ENCODE measurements around the gene SYNDIG1L. TPM values are rescaled to one million over a fixed set of nuclear protein-coding genes. Genes with fewer than 3 reads are reported as not detected.
"Not testable (repeated sequence)": the region's sequence is repeated elsewhere in the genome, so short reads cannot be mapped to it uniquely, and the experiment has no call there.

Gene SYNDIG1L
- total RNA-seq, 1 experiment from 2014 or later = not detected

- Histone ChIP-seq H3K9me2 (ENCODE audit: insufficient read depth) (no peaks in the 10 kb centered on the region), H2AFZ (ENCODE audit: low read depth, low read length, poor library complexity, severe bottlenecking) (no peak overlapping the region), H4K20me1 (ENCODE audit: insufficient read depth) (no peaks in the 10 kb centered on the region), H3K79me2 (ENCODE audit: insufficient read depth, low read length) (no peaks in the 10 kb centered on the region), H3K4me1 (ENCODE audit: control insufficient read depth in 1 of 2, insufficient read depth in 2 of 2, low read length in 2 of 2) (0 out of 4 replicates have a peak, but pooled peaks cover 0 to 3% of the 10 kb centered on the region in 2 experiments), H3K36me3 (ENCODE audit: control insufficient read depth in 1 of 2, insufficient read depth in 2 of 2, low read length in 2 of 2) (no peaks in the 10 kb centered on the region), H3K27me3 (ENCODE audit: insufficient read depth, low read length) (no peaks in the 10 kb centered on the region), H3K27ac (ENCODE audit: low read depth, low read length) (no peak overlapping the region), H3K9me3 (ENCODE audit: control insufficient read depth in 1 of 2, insufficient read depth in 1 of 2, low read depth in 1 of 2, low read length in 2 of 2) (no peaks in the 10 kb centered on the region), H3K4me3 (replicated peaks in 1 of 2; ENCODE audit: low read depth in 1 of 2, low read length in 2 of 2) (no peak overlapping the region), H3K9ac (ENCODE audit: low read length) (no peak overlapping the region), H3K4me2 (ENCODE audit: low read length) (no peak overlapping the region)
- no peak for ATAC-seq
- ChIA-PET CTCF (no interaction called here), POLR2A (no interaction called here), RAD21 (ENCODE audit: low non-redundant PET in 1 of 2, low total read pairs in 2 of 2, uncharacterized antibody in 2 of 2, unreplicated experiment in 2 of 2) (no interaction called here)
- intact Hi-C loops (cut with micrococcal nuclease) = no loop called here
- no peak for DNase-seq (ENCODE audit: low read depth, low spot score)
- BruUV-seq (replicated peaks) = no TSS peak
- TF ChIP-seq ZBTB33 (IDR thresholded peaks at IDR 0.05; ENCODE audit: extremely low read depth, insufficient replicate concordance, low read length) (no peak), TCF7L2 (IDR thresholded peaks at IDR 0.05; ENCODE audit: borderline replicate concordance, extremely low read depth, insufficient read depth, insufficient read length) (no peak), EGR1 (IDR thresholded peaks at IDR 0.05; ENCODE audit: low read depth) (no peak), ATF3 (IDR thresholded peaks at IDR 0.05) (no peak), EZH2 (IDR thresholded peaks at IDR 0.05) (no peak), RAD21 (IDR thresholded peaks at IDR 0.05; ENCODE audit: low read depth) (no peak), ELF1 (IDR thresholded peaks at IDR 0.05; ENCODE audit: borderline replicate concordance, low read depth) (no peak), JUND (IDR thresholded peaks at IDR 0.05) (no peak), SIN3A (IDR thresholded peaks at IDR 0.05; ENCODE audit: low read depth) (no peak), POLR2AphosphoS5 (IDR thresholded peaks at IDR 0.05; ENCODE audit: low read depth, low read length) (no peak), SP1 (IDR thresholded peaks at IDR 0.05; ENCODE audit: low read depth) (no peak), EZH2phosphoT487 (IDR thresholded peaks at IDR 0.05; ENCODE audit: borderline replicate concordance) (no peak), FOSL1 (IDR thresholded peaks at IDR 0.05; ENCODE audit: low read depth) (no peak)
Measured at GRCh38 chr14:74456684-74457564, 30.9 kb upstream of the SYNDIG1L start.

GRCh38 chr14:74454397-74454796 is 28.4 kb upstream of the SYNDIG1L start:
- H3K79me2 ChIP-seq (ENCODE audit: insufficient read depth, low read length); H2AFZ ChIP-seq (ENCODE audit: low read depth, low read length, poor library complexity, severe bottlenecking); H3K27me3 ChIP-seq (ENCODE audit: insufficient read depth, low read length); intact Hi-C loops (cut with micrococcal nuclease); H3K36me3 ChIP-seq (ENCODE audit: control insufficient read depth in 1 of 2, insufficient read depth in 2 of 2, low read length in 2 of 2); H3K4me1 ChIP-seq (ENCODE audit: control insufficient read depth in 1 of 2, insufficient read depth in 2 of 2, low read length in 2 of 2); H4K20me1 ChIP-seq (ENCODE audit: insufficient read depth); RAD21 ChIA-PET (ENCODE audit: low non-redundant PET in 1 of 2, low total read pairs in 2 of 2, uncharacterized antibody in 2 of 2, unreplicated experiment in 2 of 2); H3K27ac ChIP-seq (ENCODE audit: low read depth, low read length); H3K4me3 ChIP-seq (replicated peaks in 1 of 2; ENCODE audit: low read depth in 1 of 2, low read length in 2 of 2); DNase-seq (ENCODE audit: low read depth, low spot score); CTCF ChIA-PET; ATAC-seq; BruUV-seq (replicated peaks); H3K9me3 ChIP-seq (ENCODE audit: control insufficient read depth in 1 of 2, insufficient read depth in 1 of 2, low read depth in 1 of 2, low read length in 2 of 2); H3K4me2 ChIP-seq (ENCODE audit: low read length); H3K9ac ChIP-seq (ENCODE audit: low read length); H3K9me2 ChIP-seq (ENCODE audit: insufficient read depth): not testable (repeated sequence)
- POLR2A ChIA-PET = interaction anchor here (0.5 kb wide), 1 partner anchor 275 kb away, joined by 3 read pairs; no protein-coding TSS in a partner anchor
